ENCODE data around the gene POU3F3.

The POU3F3 gene

DNA sequence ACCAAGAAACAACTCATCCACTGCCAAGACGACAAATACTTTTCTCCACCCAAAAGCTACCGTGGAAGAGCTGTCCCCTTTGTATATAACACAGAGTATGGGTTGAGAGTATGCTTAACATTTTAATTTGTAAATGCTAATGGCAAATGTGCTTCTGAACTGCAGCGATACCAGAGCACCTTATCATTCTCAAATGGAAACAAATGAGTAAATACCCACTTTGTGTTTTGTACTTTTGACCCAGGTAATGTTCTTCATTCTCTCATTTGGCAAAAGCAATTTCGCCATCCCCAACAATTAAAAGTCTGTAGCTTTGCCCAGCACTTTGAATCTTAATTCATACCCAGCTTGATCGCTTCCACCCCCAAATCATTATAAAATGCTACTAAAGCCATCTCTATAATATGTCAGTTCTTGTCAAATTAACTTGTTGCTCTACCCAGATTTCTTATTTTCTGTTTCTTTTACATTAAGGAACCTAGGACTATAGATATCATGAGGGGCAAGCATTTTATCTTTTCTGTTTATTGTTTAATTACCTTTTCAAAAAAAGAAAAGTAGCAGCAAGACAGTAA lies 6.2 kb upstream of the POU3F3 start:
- DNase-seq, result no peak

DNA sequence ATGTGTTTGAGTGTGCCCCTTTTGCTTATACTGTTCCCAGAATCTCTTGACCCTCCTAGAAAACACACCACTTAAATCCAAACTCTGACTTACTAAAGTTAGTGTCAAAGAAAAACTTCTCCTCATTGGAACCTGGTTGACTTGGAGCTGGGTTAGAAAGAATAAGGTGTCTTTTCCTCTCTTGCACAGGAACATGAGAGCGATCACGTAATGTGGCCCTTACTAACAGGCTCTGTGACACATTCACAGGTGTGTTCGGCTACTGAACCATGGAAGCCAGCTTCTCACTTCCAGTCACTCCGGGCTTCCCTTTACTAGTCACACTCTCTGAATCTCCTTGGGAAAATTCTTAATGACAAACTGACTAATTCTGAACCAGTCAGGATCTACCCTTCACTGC lies 5.4 kb upstream of the POU3F3 start:
- no peak for DNase-seq

DNA sequence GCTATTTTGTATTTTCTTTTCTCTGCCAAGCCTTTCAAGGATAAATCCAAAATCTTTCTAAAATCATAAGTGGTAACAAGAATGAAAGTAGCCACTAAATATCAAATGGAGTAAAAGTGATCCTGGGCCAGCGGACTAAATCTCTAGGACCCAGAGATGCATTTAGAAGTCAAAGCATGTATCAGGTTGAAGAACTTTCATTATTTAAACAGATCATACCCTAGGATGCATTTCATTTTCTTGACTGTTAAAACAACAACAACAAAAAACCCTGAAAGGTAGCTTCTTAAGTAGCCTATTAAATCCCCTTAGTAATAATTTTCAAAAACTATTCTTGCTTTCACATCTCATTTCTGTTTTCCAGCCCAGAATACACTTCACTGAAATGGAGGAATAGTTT lies 4.8 kb upstream of the POU3F3 start:
- DNase-seq, result no peak

DNA sequence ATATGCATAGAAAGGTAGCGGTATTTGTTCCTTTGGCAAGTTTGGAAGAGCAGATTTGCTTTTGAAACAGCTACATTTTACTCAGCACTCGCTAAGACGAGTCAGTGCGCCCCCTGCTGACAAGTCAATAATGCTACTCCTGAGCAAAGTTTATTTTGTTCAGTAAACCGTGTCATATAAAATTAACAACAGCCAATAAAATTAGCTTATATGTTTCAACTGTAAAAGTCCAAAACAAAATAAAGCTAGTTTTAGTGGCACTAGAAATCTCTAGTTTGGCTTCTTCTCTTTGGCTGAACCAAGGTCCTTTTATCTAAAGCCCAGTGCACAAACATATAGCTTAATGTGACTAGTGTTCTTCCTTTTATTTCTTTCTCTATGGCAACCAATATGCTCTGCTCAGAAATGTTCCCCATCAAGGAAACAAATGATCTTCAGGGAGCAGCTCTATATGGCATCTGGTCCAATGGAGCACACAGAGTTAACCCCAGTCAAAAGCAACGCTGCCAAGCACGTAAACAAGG lies 4.2 kb upstream of the POU3F3 start:
- peak; percentile 33 for DNase-seq

DNA sequence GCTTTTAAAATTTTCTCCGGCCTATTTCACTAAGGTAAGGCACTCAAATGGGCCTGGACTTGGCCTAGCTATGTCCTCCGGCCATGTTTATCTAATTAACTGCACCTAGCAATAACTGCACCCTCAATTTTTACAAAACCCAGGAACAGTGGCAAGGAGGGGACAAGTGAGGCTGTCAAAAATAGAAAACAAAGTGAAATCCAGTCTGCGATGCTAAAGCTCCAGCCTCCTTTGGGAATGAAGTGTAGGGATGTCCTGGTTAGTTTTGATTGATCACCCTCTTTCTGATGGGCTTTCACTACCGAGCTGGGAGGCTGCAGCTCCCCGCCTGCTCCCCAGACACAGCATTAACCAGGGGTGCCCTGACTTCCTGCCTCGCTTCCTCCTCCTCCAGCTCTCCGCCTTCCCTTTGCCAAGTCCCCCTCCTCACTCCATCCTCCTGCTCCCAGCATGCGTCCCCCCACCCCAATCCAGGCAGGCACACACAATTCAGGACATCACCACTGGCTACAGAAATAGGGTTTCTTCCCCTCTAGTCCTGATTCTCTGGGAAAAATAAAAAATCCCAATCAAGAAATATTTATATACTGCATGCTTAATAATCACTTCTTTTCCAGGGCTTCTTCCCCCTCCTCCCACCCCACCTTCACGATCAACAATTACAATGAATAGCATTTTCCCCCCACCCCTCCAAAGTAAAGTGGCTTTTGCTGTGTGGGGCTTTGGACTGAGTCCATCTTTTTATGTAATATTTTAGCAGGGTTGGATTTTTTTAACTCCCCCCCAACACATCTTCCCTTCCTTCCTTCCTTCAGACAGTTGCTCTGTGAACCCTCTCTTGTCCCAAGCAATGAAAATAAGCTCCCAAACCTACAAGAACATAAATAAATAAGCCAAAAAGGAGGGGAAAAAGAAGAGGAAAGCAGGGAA lies 3.3 kb upstream of the POU3F3 start:
- DNase-seq, result no peak

DNA sequence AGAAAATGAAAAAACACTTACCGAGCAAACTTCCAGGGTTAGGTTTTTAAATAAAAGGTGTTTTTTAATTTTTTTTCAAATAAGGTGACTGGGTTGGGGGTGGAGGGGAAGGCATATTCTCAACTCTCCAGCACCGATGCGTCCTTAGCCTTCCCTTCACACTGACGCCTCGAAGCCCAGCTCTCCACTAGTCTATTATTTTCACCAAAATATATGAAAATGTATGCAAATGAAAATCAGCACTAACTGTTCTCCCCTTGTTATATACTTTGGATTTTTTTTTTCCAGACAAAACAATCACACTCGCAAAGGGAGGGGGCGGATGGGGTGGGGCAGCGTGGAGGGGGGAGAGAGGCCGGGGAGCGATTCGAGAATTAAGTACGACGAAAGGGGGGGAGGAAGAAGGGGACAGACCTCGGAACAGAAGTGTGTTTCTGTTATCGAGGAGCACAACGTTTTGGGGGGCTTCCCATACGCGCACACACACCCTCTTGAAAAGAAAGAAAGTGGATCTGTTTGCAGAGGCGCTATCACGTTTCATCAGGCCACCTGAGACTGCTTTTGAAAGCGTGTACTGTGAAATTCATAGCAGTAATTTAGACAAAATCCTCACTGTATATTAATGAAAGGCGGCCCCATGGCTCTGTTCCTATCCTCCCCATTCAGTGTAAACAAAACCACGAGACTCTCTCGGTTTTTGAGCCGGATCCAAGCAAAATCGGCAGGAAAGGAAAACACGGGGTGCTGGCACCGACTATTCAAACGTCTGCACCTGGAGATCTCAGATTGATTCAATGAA lies 2.4 kb upstream of the POU3F3 start:
- no peak for DNase-seq

DNA sequence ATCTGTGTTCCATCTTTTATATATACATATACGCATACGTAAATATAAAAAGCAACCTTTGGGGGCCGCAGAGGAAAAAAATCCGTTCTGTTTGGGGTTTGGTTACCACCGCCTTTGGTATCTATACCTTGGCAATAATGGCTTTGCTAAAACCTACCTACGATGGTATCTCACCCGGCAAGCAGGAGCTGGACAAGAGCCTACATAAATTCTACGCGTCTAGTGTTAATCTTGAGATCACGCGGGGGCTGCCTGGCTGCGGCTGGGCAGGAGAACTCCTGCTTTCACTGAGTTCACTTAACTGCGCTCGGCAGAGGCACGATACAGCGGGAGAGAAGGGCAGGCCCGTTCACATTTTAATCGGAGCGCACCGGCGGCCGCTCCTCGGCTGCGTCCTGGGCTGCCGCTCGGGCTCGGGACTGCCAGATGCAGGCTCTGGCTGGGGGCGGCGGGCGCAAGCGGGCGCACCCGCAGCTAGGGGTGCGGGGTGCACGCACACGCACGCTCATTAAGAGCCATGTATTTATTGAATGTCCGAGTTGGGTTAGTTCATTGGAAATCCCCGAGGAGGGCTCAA lies 1.7 kb upstream of the POU3F3 start:
- no peak for DNase-seq

DNA sequence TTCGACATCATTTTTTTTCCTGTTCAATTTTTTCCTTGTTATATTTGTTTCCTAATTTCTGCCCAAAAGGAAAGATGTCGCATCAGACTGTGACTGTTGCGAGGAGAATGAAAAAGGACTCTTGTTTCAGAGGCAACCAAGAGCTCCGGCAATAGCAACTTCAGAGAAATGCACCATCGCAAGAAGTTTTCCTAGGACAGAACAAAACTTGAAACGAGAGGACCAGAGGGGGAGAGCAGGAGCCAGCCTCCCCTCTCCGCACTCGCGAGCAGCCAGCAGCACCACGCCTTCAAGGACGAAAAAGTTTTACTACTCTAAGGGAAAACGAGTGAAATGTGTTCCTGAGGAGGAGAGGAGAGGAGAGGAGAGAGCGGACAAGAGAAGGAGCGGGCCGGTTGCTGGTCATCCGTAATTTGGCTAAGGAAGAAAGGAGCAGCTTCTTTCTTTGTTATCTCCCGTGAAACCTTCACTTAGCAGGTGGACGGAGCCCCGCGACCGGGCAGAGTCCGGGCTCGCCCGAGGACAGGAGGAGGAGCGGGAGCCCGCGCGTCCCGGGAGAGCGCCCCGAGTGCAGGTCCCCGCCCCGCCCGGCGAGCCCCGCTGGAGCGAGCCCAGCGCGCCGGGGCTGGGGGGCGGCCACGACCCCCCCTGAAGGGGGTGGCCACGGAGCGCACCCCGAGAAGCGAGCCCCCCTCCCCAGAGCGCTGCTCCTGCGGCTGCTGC lies 744 bp downstream of the POU3F3 start:
- no peak for DNase-seq

DNA sequence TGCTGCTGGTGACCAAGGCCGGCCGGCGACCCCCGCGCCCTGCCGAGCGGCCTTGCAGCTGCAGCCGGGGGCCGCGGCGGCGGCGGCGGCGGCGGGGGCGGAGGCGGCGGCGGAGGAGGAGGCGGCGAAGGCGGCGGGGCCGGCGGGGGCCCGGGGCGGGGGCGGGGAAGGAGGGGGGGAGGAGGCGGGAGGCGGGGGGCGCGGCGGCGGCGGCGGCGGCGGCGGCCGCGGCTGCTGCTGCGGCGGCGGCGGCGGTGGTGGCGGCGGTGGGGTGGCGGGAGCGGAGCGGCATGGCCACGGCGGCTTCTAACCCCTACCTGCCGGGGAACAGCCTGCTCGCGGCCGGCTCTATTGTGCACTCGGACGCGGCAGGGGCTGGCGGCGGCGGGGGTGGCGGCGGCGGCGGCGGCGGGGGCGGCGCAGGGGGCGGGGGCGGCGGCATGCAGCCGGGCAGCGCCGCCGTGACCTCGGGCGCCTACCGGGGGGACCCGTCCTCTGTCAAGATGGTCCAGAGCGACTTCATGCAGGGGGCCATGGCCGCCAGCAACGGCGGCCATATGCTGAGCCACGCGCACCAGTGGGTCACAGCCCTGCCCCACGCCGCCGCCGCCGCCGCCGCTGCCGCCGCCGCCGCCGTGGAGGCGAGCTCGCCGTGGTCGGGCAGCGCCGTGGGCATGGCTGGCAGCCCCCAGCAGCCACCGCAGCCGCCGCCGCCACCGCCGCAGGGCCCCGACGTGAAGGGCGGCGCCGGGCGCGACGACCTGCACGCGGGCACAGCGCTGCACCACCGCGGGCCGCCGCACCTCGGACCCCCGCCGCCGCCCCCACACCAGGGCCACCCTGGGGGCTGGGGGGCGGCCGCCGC lies 1.5 kb downstream of the POU3F3 start:
- DNase-seq, result no peak

DNA sequence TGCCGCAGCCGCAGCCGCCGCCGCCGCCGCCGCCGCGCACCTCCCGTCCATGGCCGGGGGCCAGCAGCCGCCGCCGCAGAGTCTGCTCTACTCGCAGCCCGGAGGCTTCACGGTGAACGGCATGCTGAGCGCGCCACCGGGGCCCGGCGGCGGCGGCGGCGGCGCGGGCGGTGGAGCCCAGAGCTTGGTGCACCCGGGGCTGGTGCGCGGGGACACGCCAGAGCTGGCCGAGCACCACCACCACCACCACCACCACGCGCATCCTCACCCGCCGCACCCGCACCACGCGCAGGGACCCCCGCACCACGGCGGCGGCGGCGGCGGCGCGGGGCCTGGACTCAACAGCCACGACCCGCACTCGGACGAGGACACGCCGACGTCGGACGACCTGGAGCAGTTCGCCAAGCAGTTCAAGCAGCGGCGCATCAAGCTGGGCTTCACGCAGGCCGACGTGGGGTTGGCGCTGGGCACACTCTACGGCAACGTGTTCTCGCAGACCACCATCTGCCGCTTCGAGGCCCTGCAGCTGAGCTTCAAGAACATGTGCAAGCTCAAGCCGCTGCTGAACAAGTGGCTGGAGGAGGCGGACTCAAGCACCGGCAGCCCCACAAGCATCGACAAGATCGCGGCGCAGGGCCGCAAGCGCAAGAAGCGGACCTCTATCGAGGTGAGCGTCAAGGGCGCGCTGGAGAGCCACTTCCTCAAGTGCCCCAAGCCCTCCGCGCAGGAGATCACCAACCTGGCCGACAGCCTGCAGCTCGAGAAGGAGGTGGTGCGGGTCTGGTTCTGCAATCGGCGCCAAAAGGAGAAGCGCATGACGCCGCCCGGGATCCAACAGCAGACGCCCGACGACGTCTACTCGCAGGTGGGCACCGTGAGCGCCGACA lies 2.4 kb downstream of the POU3F3 start:
- no peak for DNase-seq

DNA sequence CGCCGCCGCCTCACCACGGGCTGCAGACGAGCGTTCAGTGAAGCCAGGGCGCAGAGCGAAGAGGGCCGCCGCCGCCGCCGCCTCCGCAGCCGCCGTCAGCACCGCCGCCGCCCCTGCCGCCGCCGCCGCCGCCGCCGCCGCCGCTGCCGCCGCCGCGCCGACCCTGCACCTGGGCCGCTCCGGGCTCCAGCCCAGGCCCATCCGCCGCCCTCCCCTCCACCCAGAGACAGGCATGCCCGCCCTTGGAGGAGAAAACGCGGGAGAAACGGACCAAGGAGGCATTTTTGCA lies 3.0 kb downstream of the POU3F3 start:
- no peak for DNase-seq

DNA sequence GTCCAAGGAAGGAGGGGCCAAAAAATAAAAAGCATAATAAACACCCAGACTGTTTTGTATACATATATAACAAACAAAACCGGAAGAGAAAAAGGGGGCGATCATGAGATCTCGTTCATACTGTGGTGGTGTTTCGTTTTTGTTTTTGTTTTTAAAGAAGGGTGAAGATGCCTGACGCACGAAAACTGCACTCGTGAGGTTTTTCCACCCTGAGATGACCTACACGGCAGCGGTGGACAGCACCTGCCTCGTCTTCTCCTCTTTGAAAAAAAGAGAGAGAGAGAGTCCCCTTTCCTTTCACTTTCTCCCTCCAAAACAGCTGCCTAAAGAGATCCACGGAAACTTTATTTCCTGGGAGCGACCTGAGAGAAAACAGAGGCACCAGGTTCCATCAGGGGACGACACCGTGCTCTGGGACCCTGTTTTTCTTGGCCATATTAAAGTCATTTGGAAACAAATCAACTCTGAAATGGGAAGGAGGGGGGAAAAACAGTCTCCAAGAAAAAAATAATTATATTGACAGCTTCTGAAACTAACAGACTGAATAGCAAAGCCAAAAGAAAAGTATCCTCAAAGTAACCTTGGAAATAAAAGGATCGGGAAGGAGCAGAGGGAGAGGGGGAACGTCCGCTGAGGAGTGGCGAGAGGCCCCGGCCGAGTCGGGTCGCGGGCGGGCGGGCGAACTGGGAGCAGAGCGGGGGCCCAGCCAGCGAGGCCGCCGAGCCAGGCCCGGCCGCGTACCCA lies 3.5 kb downstream of the POU3F3 start:
- no peak for DNase-seq

DNA sequence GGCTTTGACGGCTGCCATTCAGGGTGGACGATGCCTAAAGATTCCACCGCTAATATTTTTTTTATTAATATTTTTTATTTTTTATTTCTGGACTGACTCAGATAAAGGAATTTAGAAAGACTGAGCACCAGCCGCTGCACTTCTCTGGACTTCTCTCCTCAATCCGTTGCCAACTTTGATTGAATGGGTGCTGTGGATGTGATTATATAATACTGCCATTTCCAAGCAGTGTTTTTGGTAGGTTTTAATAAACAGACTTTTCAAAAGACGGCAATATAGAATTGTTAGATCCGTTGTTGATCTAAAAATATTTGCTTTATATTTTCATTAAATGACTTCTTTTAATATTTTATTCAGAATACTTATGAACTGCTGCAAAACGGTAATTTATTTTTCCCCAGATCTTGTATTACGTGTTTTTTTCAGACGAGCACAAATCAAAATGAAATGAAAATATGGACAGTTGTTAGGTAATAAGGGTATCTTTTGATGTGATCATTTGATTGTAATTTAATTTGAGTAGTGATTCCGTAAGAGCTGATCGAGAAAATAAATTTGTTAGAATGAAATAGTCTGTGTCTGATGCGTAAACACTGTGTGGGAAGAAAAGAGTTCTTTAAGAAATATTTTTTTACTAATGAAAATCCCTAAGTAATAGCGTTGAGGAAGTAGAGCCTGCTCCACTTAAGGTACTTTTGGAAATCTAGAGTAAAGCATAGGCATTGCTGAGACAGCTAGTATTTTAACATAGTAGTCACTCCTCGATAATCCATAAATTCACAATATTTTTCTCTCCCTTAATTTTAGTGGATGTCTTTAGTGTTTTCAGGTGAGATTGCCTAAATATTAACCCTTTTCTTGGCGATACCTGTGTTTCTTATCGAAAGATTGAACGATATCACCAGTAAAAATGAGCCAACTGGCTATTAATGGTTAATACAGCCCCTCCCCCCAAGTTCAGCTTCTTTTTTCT lies 4.4 kb downstream of the POU3F3 start:
- no peak for DNase-seq

DNA sequence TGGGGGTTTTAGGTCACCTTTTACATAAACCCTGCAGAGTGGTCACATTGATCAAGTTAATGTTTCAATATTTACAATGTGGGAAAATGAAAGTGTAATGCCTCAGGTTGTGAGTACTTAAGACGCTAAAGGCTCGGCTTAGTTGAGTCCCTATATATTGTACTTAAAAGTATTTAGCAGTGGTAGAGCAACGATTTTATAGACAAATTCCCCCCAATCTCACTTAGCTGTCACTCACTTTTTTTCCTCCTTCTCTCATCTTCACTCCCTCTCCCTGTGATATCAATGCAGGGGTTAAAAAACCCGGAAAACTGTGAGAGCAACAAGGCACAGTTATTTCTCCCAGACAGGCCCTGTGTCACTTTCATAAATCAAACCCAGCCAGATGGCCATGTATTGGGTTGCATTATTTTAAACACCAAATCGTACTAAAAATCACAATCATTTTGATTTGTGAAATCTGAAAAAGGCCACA lies 5.4 kb downstream of the POU3F3 start:
- no peak for DNase-seq

DNA sequence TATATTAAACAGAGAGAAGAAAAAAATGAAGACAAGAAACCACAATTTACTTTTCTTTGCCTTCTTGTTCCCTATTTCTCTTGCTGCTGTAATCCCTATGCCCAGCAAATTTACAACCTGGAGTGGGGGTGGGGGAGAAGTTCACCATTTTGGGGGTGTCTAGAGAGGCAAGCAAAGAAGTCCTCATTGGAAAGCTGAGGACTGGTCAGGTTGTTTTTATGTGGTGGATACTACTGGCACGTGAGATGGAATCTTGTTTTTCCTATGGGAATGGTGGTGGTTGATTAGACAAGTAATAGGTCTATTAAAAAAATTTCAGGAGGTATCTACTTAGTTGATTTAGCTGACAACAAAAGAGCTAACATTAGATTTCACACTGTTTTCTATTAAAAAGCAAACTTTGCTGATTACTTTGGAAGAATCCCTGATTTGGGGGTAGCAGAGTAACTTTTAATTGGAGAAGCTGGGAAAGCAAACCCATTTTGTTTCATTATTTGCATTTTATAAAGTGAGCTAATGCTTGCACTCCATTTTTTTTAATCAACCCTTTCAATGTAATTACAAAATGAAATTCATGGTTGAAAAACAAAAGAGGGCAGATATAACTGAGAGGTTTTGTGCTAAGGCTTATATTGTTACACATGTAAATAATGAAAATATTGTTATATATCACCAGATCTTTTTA lies 6.0 kb downstream of the POU3F3 start:
- DNase-seq, result no peak

DNA sequence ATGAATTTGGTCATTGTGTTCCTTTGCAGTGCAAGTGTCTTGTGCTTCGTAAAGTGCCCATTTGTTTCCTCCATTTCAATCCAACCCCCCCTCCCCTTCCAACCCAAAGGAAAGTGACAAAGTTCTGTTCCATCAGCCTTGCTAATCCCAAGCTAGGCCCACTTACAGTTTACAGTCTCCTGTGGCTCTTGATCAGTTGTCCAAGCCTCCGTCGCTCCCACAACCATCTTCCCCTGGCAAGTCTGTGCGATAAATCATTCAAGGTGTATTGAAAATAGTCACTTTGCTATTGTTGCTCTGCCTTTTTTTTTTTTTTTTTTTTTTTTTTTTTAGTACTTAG lies 6.5 kb downstream of the POU3F3 start:
- no peak for DNase-seq

DNA sequence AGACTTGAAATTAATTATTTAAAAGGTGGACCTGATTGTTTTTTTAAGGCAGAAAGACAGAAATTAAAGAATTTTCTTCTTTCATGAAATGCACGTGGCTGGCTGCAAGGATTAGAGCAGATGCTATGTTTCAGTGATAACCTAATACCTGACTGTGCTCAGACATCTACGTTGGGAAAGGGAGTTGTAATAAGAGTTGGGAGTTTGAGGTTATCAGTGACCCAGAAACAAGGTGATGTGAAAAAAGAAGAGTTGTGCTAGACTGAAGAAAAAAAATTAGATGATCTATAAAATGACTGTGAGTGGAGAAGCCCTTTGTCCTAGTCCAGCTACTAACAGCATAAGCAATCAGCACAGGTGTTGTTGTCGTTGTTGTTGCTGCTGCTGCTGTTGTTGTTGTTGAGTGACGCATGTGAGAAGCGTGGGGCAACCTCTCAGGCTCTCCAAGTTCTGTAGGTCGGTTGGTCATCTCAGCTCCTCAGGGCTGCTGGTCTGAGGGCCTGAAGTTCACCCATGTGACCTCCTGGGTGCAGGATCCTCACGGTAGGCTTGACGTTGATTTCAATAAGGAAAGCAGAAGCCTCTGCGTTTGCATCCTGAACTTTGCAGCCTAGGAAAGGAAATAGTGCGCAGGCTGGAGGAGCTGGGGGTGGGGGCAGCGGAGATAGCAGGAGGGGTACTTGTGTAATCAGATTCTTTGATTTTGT lies 7.6 kb downstream of the POU3F3 start:
- no peak for DNase-seq
